ENCODE measurements around the gene CALCOCO1.

The CALCOCO1 gene

DNA sequence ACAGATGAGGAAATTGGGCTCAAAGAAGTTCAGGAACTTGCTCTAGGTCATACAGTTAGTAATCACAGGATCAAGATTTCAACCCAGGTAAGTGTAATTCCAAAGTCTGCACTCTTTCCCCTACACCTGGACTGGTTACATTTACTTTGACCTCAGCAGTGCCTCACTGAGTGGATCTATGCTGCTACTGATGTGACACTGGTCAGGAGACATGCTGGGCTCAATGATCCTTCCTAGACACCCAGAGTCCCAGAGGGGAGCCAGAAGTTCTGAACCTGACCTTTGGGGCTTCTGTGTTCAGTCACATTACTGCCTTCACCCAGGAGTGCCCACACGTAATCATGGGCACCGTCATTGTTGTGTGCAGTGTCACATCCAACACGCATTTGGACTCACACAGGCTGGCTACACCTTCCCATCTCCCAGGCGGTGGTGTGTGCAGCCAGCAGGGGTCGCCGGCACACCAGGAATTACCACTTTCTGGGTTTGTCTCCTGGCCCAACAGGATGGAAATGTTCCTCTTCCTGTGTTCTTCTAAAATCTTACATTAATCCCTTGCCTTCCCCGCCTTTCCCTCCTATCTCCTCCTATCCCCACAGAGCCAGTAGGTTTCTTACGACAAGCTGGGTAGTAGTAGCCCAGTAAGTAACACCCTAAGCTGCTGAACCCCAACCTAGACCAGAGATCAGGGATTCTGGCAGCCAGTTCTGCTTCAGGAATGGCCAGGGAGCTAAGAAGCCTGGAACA lies 25.6 kb downstream of the CALCOCO1 start:
- DNase-seq (ENCODE audit: low read depth) = peak; percentile 56

DNA sequence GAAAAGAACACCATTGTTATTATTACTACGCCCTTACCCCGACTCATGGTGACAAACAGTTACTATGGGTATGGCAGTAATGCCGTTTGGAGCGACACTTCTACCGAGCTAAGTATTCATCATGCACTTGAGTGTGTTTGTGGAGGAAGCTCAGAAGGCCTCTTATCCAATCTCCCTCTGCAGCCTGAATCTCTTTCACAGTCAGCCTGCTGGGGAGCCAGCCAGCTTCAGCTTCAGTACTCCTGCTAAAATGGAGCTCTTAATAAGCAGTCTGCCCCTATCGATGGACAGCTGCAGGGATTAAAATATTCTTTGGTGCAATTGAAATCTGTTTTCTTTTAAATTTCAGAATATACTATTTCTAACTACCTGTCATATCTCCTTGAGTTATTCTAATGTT lies 26.7 kb downstream of the CALCOCO1 start:
- H3K4me3 ChIP-seq (ENCODE audit: low read depth, low read length) = no peak overlapping the region
- TF ChIP-seq, protein P1, sequence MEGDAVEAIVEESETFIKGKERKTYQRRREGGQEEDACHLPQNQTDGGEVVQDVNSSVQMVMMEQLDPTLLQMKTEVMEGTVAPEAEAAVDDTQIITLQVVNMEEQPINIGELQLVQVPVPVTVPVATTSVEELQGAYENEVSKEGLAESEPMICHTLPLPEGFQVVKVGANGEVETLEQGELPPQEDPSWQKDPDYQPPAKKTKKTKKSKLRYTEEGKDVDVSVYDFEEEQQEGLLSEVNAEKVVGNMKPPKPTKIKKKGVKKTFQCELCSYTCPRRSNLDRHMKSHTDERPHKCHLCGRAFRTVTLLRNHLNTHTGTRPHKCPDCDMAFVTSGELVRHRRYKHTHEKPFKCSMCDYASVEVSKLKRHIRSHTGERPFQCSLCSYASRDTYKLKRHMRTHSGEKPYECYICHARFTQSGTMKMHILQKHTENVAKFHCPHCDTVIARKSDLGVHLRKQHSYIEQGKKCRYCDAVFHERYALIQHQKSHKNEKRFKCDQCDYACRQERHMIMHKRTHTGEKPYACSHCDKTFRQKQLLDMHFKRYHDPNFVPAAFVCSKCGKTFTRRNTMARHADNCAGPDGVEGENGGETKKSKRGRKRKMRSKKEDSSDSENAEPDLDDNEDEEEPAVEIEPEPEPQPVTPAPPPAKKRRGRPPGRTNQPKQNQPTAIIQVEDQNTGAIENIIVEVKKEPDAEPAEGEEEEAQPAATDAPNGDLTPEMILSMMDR (IDR thresholded peaks at IDR 0.05; ENCODE audit: control insufficient read depth, extremely low read depth, insufficient read depth) = no peak
- no peak for DNase-seq (ENCODE audit: low read depth)

More for the DNA sequence above, 25.6 kb downstream of the CALCOCO1 start:
- TF ChIP-seq, protein P1 (IDR thresholded peaks at IDR 0.05; ENCODE audit: control insufficient read depth, extremely low read depth, insufficient read depth) = peak; percentile 98
- no peak overlapping the region for H3K4me3 ChIP-seq (ENCODE audit: low read depth, low read length)

DNA sequence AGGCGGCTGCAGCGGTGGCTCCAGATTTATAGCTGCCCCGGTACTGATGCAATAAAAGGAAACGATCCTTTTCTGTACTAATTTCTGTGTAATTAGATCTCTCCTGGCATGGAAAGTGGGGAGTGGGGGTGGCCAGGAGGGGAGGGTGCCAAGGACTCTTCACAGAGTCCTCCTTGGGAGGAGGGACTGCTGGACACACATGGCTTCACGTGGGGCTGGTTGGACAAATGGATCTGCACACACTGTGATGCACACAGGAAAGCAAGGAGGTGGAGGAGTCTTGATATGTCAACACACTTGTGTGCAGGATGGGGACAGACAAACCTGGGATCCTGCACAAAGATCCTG lies 27.6 kb downstream of the CALCOCO1 start:
- TF ChIP-seq, protein P1 (IDR thresholded peaks at IDR 0.05; ENCODE audit: control insufficient read depth, extremely low read depth, insufficient read depth) = no peak
- H3K4me3 ChIP-seq (ENCODE audit: low read depth, low read length) = no peak overlapping the region
- DNase-seq (ENCODE audit: low read depth) = no peak

DNA sequence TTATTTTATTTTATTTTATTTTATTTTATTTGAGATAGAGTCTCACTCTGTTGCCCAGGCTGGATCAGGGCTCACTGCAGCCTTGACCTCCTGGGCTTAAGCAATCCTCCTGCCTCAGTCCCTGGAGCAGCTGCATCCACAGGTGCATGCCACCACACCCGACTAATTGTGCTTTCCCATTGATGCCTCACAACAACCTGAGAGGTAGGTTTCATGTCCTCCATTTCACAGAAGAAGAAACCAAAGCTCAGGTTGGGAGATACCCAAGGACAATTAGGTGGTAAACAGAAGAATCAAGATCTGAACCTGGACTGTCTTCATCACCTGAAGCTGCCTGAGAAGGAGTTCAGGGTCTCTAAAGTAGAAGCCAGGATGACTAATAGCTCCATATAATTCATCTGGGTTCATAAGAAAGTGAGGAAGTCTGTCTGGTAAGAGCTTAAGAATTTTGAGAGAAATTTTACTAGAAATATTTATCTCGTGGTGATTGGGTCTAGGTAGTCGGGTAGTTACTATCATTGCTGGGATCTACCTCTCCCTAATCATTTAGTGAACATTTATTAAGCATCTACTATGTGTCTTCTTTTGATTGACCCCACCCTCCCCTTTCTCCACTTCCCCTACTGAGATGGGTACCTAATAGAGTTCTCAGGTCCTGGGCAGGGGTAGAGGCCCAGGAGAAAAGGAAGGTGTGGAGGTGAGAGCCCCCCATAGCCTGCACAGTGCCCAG lies 28.1 kb downstream of the CALCOCO1 start:
- TF ChIP-seq, protein P1 (IDR thresholded peaks at IDR 0.05; ENCODE audit: control insufficient read depth, extremely low read depth, insufficient read depth) = no peak
- H3K4me3 ChIP-seq (ENCODE audit: low read depth, low read length) = no peak overlapping the region
- DNase-seq (ENCODE audit: low read depth) = no peak

DNA sequence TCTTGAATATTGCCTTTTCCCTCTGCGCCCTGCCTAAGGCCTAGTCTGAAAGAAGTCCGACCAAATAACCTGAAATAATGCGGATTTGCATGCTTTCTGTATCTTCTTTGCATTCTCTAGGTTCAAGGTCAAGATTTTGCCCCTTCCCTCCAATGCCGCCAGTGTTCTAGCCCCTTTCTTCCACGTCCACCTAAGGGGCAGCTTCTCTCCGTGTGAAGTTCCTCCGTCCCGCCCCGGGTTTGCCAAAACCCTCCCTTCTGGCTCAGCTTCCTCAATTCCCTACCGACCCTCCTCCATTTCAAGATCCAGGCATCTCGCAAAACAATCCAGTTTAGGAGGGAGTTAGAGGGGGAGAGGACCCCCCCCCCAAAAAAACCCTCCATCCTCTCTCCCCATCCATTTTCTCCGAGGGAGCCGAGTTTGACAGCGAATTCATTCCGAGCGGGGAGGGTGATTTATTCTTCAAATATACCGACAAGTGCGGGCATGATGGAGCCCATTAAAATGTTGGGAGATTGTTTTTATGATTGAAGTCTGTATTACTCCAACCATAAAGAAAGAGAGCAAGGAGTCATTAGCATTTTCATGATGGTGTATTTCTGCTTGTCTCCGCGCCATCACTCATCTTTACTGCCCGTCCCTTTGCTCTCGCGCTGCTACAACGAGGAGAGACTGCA lies 30.5 kb downstream of the CALCOCO1 start:
- no peak overlapping the region for H3K4me3 ChIP-seq (ENCODE audit: low read depth, low read length)
- no peak for DNase-seq (ENCODE audit: low read depth)
- TF ChIP-seq, protein P1 (IDR thresholded peaks at IDR 0.05; ENCODE audit: control insufficient read depth, extremely low read depth, insufficient read depth) = no peak

DNA sequence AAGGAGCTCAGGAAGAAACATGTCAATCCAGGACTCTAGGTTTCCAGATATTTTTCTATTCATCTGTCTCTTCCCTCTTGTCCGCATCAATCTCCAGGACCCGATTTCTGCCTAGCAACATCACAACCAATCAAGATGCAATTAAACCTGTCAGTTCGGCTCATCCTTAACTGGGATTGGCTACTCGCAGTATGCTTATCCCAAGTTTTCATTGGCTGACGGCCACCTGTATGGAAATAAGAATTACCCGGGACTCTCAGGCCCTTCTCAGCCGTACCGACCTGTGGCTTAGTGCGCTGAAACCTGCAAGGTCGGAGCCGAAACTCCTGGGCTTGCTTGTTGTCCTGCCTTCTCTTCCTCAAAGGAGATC lies 31.0 kb downstream of the CALCOCO1 start:
- TF ChIP-seq, protein P1 (IDR thresholded peaks at IDR 0.05; ENCODE audit: control insufficient read depth, extremely low read depth, insufficient read depth) = no peak
- DNase-seq (ENCODE audit: low read depth) = peak; percentile 97
- no peak overlapping the region for H3K4me3 ChIP-seq (ENCODE audit: low read depth, low read length)
